ENCODE measurements around the gene HEYL.
A peak's percentile ranks its signal among the peaks of the same experiment; 100 is the strongest.

The HEYL gene

DNA sequence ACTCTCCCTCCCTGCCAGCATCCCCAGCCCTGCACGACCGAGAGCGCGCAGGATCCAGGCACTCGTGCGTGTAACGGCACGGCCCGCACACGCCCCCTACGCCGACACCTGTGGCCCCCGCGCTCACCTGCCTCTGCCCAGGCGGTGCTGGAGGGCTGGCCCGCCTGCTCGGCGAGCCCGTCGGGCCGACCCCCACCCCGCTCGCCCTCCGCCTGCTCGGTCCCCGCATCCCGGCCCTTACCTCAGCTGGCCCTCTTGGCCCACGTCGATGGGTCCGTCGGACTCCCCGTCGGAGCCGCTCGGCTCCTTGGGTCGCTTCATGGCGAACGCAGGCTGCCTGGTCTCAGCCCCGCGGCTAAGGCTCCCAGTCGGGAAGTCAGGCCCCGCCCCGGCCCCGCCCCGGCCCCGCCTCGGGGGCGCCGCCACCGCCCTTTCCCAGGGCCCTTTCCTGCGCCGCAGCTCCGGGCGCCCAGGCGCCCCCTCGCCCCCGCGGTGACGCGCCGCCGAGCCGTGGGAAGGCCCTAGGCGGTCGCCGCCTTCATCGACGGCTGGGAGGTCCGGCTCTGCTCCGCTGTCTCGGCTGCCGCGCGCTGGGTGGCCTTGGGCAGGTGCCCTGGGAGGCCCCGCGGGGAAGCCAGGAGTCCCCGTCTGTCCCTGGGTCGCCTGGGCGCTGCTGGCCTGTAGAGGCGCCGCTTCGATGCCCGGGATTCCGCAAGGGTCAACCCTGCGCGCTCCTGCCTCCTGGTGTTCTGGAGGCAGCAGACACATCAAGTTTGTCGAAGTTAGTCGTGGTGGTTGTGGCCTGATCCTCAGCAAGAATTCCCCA is at the start of gene HEYL:
Gene HEYL, minus strand, starts transcription at position 339 of the 826 bp plus-strand sequence. Its CDS starts 18 bp downstream, at position 321.
- peak; percentile 31 for DNase-seq

DNA sequence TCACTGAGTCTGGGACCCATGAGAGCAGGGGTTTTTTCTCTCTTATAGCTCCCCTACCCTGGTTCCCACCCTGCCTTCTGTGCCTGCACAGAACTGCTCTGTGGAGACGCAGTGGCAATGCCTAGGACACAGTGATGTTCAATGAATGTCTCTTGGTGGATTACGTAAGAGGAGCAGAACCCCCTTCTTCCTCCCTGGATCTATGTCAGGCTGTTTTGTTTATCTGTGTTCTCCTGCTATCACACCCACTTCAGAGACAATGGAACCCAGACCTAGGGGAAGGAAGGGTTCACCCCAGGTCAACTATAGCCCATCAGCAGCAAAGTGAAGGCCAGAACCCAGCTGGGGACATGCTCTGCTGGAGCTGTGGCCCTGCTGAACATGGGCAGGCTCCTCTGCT is 49.8 kb upstream of the HEYL start:
- DNase-seq = no peak

DNA sequence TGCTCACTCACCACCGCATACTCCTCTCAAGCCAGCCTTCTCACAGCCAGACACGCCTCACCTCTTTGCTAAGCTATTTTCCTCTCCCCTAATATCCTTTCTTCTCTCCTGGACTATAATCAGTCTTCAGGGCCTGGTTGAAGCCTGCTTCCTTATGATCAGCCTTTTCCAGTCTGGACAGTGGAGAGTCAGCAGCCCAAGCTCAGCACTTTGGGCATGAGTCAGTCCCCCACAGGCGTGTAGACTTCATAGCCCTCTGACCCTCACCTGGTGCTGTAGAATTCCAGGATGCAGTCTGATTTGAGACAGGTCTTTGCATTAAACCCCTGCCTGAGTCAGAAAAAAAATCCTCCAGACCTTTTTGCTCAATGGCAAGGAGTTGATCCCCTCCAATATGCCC is 49.3 kb upstream of the HEYL start:
- DNase-seq = no peak

DNA sequence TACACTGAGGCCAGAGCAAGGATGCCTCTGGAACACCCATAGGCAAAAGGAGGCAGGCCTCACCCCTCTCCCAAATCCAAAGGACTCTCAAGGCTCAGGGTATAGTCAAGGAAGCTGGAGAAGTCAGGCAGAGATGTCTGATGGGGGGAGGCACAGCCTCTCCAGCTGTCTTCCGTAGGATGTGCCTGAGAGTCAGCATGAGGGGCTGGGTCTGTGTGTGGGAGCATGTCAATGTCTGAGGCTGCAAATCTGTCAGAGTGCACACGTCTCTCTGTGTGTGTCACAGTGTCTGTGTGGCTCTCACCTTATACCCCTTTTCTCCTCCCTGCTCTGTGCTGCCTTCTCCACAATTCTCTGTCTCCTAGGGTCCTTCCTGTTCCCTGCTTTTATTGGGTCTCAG is 47.8 kb upstream of the HEYL start:
- no peak for DNase-seq

DNA sequence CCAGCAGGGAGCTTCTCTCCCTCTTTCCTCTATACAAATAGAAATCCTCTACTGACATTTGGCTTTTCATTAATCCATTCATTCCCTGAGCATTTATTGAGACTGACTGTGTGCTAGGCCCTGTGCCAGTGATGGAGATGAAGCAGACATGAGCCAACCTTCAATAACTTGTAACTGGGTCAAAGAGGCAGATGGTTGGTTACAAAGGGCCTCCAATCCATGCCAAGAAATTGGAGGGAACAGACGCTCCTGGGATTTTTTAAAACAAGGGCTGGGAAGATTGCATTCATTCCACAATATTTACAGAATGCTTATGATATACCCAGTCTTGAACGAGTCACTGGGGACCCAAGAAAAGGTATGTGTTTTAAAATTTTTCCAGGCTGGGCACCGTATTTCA is 45.6 kb upstream of the HEYL start:
- no peak for DNase-seq

DNA sequence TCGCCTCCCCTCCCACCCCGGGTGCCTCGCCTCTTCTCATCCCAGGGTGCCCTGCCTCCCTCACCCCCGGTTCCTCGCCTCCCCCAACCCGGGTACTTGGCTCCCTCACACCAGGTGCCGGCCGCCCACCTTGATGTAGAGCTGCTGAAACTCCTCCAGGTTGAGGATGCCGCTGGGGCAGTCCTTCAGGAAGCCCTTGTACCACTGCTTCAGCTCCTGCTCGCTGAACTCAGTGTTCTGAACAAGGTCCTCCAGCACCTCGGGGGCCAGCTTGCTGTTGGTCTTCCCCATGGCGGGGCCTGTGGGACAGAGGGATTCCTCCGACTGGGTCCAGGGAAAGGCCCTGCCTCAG is 44.8 kb upstream of the HEYL start:
- no peak for DNase-seq

DNA sequence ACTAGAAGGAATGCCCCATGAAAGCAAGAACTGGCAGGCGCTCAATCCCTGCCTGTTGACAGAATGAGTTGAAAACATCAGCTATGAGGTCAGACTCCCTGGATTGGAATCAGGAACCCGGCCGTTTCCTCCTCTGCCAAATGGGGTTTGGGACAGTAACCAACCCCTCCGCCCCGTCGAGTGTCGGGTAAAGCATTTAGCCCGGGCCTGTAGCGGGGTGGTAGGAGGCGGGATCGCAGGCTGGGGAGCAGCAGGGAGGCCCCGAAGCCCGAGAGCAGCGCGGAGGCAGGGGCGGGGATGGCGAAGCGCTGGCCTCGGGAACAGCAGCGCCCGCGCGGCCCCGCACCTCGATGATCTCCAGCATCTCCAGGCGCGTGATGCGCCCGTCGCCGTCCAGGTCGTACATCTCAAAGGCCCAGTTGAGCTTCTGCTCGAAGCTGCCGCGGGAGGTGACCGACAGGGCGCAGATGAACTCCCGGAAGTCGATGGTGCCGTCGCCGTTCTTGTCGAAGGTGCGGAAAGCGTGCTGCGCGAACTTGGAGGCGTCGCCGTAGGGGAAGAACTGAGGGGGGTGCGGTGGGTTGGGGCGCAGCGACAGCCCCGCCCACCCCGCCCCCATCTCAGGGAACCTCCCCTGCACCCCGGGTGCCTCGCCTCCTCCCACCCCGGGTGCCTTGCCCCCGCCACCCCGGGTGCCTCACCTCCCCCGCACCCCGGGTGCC is 44.3 kb upstream of the HEYL start:
- peak; percentile 63 for DNase-seq

DNA sequence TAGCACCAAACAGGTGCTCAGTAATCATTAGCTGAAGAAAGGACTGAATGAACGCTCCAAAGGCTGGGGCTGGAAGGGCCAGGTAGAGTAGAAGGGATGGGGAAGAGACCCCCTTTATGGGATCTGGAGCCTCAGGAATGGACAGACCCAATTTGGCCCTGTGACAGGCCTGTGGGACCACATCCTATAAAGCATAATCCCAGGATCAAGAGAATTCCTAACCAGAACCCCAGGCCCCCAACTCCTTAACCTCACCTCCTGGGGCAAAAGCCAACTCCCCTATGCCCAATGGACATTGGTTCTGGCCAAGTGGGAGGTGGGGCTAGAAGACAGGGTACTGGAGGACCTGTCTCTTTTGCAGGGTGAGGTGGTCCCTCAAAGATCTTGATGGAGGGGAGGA is 42.6 kb upstream of the HEYL start:
- DNase-seq = no peak

DNA sequence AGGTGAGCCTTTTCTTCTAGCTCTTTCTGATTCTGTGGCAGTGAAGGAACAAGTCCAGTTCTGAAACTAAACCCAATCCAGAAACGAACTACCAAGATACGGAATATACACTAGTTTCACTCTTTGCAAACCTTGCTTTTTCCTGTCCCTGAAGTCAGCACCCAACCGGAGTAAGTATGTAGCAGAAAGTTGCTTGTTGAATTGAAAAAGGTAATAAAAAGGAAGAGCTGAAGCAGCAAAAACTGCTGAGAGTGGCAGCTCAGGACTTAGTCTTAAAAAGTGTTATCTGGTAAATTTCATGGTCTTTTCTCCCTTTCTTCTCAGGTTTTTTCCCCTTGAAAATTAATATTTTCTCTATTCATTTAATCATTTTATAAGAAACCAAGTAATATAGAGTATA is 41.9 kb upstream of the HEYL start:
- DNase-seq = no peak

DNA sequence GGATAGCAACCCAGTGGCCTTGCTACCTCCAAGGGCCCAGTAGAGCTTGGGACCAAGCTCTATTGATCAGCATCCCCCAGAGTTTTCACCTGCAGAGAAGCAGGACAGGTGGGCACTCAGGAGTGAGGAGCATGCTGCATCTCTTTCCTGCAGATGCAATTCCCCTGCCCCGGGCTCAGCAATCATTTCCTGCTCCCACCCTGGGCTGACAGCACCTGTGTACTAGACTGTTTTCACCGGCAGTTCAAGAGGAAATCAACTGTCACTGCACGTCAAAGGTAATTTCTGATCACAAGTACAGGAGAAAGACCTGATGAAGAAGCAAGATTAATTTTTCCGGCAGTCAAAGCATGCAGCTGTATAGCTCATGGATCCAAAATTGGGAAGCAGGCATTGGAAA is 41.3 kb upstream of the HEYL start:
- no peak for DNase-seq

DNA sequence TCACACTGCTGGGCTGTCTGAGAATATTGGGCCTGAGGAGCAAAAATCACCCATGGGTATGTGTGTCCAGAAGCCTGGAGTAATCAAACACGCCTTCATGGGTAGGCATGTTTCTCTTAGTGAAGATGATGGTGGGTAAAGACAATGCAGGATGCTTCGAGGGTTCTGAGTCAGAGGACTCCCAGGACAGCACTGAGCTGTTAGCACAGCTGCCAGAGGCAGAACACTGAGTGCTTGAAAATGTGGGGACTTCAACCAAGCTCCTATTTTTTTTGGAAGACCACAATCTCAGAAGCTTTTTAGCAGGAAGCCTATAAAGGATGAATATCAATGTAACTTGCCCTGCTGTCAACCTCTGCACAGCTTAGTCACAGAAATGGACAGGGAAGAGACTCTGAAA is 40.4 kb upstream of the HEYL start:
- no peak for DNase-seq

DNA sequence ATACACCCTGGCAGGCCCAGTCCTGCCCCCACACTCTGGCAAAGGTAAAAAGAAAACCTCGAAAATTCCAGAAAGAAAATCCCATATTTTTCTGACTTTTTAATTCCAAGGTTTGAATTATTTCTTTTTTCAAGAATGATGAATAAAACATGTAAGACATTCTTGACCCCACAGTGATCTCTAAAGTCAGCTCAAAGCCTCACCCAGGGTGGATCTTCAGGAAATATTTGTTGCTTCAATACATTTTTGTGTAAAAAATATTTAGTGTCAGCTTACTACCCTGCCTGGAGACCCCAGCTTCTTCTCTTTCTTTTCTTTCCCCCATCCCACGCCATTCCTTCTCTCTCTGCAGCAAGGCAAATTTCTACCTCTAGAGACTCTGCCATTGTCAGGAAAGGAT is 39.4 kb upstream of the HEYL start:
- no peak for DNase-seq

DNA sequence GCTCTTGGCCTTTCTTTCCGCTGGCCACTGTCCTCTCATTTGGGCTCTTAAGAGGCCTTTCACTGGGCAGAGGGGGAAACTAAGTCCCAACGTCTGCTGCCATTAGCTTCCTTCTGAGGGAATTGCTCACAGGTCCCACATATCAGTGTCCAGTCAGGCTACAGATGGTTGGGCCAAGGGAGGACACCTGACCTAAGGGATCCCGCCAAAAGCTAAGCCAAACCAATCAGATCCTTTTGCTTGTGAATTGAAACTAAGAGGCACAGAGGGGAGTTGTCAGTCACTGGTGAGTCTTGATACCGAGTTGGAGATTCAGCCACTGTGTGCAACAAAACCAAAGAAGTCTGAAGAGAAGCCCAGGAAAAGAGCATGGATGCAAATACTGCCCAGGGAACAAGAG is 38.2 kb upstream of the HEYL start:
- no peak for DNase-seq

DNA sequence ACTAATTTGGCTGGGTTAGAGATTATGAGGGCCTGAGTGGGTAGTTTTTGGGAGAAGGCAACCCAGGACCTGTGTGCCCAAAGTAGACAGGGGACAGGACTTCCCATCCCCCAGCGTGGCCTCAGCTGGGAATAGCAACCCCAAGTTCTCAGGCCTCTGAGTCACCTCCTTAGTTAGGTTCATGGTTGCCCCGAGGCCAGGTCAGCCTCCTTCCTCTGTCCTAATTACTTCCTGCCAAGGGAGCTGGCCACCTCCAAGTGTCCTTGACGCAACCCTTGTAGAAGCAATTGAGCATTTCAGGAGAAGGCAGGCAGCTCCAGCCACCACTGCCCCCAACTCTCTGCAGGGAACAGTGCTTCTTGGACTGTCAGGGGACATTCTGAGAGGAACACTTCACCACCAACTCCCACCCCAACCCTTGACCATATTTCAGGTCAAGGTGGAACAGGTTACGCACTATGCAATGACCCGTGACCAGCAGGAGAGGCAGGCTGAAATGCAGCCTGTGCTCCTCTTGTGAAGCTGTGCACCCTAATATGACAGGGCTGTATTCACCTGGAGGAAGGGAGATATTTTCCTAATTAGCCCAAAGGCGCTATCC is 37.6 kb upstream of the HEYL start:
- no peak for DNase-seq

DNA sequence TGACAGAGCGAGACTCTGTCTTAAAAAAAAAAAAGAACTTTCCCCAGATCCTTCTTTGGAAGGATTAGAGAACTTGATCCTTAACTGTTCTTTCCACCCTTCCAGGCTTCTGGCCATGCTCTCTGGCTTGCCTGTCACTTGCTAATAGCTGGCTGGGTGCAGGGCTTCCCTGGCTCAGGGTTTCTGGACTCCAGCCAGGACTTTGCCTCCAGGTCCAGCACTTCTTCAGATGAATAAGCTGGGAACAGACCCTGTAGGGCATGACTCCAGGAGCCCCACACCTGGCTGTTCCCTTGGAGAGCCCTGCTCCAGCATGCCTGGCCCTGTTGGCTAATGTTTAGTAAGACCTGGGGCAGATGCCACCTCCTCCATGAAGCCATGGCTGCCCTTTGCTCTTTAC is 35.8 kb upstream of the HEYL start:
- DNase-seq = no peak

DNA sequence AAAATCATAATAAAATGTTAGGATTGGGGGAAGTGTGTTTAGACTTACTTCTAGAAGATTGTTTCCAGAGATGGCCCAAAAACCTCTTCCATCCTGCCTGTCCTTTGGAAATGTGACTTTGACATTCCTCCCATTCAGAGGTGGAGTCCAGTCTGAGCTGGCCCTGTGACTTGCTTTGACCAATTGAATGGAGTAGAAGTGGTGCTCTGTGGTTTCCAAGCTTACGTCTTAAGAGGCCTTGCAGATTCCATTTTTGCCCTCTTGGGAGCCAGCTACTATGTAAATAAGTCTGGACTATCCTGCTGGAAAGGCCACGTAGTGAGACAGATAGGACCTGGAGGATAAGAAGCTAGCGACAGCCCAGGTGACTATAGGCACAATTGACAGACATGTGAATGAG is 33.8 kb upstream of the HEYL start:
- no peak for DNase-seq

DNA sequence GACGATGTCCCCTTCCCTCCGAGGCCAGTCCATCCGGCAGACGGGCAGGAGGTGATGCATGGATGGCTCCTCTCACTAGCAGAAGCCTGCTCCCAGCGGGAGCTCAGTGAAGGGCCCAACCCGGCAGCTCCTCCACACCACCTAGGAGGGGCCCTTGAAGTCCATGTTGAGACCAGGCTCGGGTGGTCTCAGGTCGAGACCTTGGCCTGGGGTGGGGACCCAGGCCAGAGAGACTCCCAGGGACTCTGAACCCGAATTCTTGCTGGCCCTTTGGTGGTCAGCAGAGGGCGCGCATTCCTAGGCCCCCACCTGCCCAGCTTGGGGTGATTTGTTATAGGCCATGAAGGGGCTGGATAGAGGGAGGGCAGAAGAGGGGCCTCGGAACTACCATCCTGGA is 33.1 kb upstream of the HEYL start:
- DNase-seq = peak; percentile 23

DNA sequence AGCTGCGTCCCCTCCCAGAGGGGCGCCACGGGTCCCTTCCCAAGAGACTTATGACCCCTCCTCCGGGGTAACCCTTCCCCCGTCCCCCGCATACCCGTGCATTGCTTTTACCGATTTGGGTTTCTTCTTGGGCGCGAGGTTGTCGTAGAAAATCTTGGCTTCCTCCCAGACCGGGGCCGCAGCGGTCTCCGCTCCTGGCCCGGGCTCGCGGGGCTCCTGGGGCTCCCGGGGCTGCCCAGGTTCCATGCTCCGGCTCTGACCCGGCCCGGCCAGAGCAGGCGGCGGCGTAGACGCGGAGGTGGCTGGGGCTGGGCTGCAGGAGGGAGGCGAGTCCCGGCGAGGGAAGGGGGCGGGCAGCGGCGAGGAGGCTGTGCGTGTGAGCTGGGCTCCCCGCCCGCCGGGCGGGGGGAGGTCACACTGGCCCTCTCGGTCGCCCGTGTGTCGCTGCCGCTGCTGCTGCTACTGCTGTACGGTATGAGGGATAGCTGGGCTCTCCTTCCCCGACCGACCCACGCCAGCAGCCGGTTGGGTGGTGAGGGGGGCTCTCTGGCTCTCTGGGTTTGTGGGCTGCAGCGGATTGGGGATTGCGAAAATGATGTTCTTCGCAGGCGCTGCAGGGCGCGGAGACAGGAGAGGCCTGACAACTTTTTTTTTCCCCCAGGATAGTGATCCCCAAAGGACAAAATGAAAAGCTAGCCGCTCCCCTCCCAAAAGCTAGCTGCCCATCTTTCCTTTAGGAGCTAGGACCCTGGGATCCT is 32.5 kb upstream of the HEYL start, which contains the start of gene NT5C1A:
Gene NT5C1A, minus strand, starts transcription at position 315 of the 758 bp plus-strand sequence. Its CDS starts 69 bp downstream, at position 246.
- no peak for DNase-seq

DNA sequence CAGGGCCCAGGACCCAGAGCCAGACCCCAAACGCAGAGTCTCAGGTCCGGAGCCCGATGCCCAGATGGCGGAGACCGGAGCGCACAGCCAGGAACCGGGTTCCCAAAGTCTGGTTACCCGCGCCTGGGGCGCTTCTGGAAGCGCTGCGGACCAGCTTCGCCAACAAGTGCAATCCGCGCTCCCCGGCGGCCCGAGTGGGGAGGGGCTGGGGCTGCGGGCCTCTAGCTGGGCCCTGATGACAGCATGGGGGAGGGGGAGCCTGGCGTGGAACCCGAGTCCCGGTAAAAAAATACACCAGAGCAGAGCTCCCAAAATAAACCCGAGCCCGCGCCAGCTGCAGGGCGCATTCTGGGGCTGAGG is 32.0 kb upstream of the HEYL start:
- DNase-seq = no peak

DNA sequence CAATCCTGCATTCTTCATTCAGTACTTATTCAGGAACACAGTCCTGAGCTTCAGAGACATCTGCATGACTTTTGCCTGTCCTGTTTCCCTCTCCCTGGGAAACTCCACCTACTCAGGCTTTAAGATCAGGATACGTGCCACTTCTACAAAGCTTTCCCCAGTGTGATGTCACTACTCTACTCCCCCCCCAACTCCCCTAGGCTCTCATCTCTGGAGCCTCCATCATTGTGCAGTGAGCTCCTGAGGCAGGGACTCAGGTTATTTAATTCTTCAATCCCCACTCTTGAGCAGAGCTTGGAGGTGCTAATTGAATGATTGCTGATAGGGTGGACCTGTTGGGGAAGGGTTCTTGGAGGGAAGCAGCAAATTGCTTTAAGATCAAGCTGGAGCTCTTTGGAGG is 31.2 kb upstream of the HEYL start:
- no peak for DNase-seq

DNA sequence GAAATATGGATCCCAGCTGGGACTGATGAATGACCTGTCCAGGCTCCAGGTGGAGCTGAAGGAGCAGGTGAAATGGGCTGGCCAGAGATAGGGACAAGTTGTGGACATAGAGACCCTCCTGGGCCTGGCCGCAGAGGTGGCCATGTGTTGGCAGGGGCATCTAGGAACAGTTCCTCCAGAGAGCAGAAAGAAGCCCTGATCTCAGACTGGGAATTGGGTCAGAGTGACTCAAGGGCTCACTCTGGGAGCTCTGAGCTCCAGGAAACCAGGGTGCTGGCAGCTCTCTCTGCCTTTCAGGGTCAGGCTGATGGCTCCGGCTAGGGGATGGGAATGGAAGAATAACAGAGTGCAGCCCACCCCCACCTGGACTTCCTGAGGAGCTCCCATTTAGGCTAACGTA is 29.5 kb upstream of the HEYL start:
- no peak for DNase-seq

DNA sequence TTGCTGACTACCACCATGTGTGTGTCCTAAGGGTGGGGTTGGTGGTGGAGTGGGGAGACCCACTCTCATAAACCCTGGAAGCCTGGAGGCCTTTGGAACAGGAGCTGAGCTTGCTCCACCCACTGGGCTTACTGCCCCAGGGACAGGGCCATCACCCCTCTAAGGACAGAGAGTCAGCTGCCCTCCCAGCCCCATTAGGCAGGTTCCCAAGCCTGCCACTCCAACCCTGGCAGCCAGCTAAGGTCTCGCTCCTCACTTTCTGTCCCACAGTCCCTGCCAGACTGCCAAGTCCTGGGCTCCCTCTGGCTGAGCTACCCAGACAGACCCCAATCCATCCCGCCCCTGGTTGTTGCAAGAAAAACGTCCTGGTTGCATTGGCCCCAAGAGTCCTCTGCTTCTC is 28.7 kb upstream of the HEYL start:
- DNase-seq = no peak

DNA sequence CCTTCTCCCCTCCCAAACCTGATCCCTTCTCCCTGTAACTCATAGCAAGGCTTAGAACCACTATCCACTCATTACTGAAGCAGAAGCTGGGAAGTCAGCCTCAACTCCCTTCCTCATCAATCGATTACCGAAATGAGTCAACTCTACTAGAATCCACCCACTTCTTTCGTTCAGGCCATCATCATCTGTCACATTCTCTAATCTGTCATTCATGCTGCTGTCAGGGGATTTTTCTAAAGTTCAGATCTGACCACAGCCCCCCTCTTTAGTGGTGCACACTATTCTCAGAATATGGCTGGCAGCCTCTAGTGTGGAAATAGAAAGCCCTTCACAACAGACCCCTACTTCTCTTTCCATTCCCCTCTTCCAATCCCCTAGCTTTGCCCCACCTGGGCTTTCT is 27.3 kb upstream of the HEYL start:
- no peak for DNase-seq

DNA sequence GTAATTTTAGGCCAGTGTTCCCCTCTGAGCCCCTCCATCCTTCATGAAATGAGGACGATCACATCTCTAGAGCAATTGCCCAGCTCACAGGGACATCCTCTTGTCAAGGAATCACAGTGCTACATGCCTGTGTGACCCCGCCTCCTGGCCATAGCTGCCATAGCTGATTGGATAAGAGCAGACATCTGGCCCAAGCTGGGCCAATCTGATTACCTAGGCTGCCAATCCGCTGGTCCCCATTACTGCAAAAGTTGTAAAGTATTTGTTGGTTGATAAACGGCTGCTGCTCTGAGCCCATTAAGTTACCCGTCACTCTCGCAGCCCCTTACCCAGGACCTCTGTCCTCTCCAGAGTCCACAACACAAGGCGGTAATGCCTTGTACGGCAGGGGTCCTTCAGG is 24.1 kb upstream of the HEYL start:
- DNase-seq = no peak
